Gastrocnemius medialis (tissue), 4 donors: ENCODE data around the gene STPG4.

ENCODE experiments used
- CTCF ChIP-seq, 5 experiments: fragments of 450-650 bp in 3 of 5; fragments of 200-600 bp in 2 of 5; sonication (generic) in 2 of 5; IDR thresholded peaks in 4 of 5; conservative IDR thresholded peaks in 1 of 5; 1 replicate in 4 of 5; 2 replicates in 1 of 5; pipeline ENCODE4 v1.5.1; 2016 to 2019; ENCODE audit warnings: antibody characterized with exemption in 5 of 5, mild to moderate bottlenecking in 3 of 5, moderate library complexity in 3 of 5
- POLR2A ChIP-seq, 2 donors: fragments of 450-650 bp; IDR thresholded peaks; one replicate each; pipeline ENCODE4 v1.6.1; 2017; ENCODE audit warnings: antibody characterized with exemption in 2 of 2, mild to moderate bottlenecking in 2 of 2, moderate library complexity in 2 of 2

- TF ChIP-seq CTCF (IDR thresholded peaks at IDR 0.05 in 4 of 5, conservative IDR thresholded peaks at IDR 0.05 in 1 of 5) (no peak), POLR2A (IDR thresholded peaks at IDR 0.05) (no peak)
Measured at GRCh38 chr2:47194410-47194809, 39.3 kb upstream of the STPG4 start.
